HG02763 (cell line): ENCODE results near the gene CLRN1.

ENCODE experiments used
- ATAC-seq: cut with Tn5 transposase; IDR thresholded peaks from one replicate; pipeline ENCODE4 v1.9.1; 2021; ENCODE audit warnings: mild to moderate bottlenecking, moderate library complexity; ENCODE audit not compliant: unreplicated experiment

Gene CLRN1

DNA sequence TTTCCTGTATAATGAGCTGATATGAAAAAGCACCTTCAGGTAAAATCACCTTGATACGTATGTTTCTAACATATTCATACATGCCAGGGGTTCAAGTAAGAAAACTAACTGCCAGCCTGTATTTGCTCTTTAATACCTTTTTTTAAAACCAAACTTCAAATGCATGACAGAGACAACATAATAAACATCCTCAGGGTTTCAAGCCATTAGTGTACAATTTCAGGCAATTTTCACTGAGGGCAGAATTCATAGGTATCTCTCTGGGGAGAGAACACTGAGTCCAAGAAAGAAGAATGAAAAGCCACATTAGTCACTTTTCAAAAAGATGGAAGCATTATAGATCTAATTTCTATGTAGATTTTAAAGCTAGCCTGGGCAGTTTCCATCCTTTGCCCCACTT is 94.2 kb downstream of the CLRN1 start:
- ATAC-seq: no peak

DNA sequence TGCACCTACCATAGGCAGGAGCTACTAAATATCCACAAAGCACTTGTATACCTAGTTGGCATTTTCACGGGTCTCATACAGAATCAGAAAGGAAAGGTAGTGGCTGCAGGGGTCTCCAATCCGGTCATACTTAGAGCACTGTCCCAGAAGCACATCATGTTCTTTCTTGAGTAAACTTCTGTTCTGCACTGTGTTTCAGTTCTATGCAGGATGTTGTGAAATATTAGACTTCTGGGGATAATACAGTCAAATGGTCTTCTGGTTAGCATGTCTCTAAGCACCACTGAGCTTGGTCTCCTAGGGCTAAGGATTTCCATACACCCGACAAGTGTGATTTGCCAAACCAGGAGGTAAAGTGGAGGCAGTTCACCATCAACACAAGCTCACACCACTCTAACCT is 95.2 kb downstream of the CLRN1 start:
- no peak for ATAC-seq

DNA sequence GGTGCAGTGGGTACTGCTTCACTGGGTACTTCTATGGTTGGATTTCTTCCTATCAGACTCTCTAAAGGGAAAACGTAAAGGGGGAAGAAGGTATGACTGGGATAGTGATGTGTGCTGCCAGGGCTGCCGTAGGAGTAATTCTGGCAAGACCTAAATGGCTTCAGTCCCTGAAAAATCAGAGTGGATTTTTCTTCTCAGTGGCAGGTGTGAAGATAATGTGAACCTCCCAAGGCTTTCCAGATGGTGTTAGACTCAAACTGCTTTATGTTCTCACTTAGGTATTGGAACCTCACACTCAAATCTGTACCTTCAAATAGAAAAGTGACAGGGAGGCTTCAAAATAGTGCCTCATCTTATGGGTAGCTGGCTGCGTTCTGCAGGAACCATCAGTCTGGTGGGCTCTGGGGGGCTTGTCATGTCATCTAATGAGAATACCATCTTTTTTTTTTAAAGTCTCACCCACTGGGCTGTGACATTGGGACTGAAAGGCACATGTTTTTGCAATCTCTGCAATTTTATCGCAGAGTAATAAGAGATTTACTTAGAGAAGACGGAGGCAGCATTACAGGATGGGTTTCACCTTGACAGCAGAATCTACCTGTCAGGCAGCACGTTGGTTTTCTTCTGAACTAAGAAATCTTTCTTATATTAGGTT is 95.8 kb downstream of the CLRN1 start:
- ATAC-seq: no peak
